Dedifferentiated amniotic fluid mesenchymal stem cell (primary cell): ENCODE results near the gene CCDC136.

ENCODE experiments used
- DNase-seq: peaks from one replicate; pipeline ENCODE4 v3.0.0-alpha.2; 2016; ENCODE audit errors: extremely low spot score

CCDC136 gene

GRCh38 chr7:128844777-128845311, 53.1 kb downstream of the CCDC136 start:
- no peak for DNase-seq

GRCh38 chr7:128845475-128845874, 53.7 kb downstream of the CCDC136 start:
- no peak for DNase-seq

DNA sequence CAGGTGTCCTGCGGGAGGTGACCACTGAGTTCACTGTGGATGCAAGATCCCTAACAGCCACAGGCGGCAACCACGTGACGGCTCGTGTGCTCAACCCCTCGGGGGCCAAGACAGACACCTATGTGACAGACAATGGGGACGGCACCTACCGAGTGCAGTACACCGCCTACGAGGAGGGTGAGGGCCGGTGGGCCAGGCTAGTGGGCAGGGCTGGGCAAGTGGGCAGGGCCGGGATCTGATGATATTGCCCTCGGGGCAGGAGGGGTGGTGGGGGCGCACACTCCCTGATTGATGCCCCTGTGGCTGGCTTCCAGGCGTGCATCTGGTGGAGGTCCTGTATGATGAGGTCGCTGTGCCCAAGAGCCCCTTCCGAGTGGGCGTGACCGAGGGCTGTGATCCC, 54.2 kb downstream of the CCDC136 start:
- DNase-seq, result no peak

- no peak for DNase-seq
Observed at GRCh38 chr7:128846781-128847444, 55.1 kb downstream of the CCDC136 start.

DNA sequence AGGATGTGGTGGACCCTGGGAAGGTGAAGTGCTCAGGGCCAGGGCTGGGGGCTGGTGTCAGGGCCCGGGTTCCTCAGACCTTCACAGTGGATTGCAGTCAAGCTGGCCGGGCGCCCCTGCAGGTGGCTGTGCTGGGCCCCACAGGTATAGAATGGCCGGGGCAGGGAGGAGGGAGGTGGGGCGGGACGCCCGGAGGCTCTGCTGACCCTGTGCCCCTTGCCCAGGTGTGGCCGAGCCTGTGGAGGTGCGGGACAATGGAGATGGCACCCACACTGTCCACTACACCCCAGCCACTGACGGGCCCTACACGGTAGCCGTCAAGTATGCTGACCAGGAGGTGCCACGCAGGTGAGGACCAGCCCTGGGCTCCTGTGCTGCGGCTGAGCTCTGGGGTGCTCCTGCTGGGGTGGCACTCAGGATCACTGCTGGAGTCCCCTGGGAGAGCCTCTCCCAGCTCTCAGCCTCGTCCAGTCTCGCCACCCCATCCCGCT, 56.0 kb downstream of the CCDC136 start:
- no peak for DNase-seq

DNA sequence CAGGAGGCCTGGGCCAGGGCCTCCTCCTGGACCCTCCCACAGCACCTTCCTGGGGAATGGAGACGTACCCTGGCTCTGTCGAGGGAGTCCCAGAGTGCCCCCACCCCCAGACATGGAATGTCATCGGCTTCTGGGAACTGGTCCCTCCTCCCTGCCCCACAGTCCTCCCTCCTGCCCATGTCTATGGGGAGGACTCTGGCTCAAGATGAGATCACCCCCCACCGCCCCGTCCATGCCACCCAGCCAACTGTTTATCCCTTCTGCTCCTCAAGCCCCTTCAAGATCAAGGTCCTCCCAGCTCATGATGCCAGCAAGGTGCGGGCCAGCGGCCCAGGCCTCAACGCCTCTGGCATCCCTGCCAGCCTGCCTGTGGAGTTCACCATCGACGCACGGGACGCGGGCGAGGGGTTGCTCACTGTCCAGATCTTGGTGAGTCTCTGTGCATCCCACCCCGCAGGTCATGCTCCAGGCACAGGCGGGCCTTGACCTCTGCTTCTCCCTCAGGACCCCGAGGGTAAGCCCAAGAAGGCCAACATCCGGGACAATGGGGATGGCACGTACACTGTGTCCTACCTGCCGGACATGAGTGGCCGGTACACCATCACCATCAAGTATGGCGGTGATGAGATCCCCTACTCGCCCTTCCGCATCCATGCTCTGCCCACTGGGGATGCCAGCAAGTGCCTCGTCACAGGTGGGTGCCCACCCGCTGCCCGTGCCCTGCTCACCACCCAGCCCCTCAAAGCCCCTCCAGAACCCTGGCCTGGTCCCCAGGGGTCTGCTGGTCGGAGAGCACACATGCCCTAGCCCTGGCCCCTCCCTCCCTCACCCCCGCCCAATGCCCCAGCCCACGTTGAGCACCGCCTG, 56.8 kb downstream of the CCDC136 start:
- no peak for DNase-seq

- no peak for DNase-seq
Observed at GRCh38 chr7:128849156-128849515, 57.4 kb downstream of the CCDC136 start.

DNA sequence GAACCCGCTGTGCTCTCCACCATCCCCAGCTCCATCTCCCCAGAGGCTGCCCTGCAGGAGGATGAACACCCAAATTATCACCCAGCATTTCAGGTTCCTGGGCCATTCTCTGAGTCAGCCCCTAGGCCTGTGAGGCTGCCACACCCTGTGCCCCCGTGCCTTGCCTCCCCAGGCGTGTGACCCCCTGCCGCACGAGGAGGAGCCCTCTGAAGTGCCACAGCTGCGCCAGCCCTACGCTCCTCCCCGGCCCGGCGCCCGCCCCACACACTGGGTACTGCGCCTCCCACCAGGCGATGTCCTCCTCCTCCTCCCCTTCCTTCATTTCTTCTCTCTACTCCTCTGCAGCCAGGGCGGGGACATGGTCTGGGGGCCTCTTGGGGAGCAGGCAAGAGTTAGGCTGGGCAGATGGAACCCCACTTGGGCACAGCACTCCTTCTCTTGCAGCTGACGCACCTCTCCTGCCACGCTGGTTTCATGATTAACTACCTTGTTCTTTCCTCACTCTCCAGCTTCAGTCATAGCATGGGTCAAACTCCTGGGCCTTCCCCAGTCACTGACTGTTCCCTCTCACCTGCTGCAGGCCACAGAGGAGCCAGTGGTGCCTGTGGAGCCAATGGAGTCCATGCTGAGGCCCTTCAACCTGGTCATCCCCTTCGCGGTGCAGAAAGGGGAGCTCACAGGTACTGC, 58.2 kb downstream of the CCDC136 start:
- DNase-seq, result no peak

DNA sequence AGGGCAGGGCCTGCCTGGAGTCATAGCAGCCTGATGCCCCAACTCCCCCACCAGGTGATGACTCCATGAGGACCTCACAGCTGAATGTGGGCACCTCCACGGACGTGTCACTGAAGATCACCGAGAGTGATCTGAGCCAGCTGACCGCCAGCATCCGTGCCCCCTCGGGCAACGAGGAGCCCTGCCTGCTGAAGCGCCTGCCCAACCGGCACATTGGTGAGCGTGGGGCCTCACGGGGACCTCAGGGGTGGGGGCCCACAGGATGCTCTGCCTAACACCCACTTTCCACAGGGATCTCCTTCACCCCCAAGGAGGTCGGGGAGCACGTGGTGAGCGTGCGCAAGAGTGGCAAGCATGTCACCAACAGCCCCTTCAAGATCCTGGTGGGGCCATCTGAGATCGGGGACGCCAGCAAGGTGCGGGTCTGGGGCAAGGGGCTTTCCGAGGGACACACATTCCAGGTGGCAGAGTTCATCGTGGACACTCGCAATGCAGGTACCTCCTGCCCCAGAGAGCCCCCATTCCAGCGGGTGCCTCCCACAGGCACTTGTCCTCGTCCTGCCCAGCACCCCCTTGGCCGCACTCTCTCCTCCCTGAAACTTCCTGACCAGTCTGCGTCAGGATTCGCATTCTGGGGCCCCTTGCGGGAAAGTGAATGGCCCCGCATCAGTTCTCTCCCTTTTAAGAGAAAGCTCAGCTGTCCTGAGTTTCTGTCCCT, 60.9 kb downstream of the CCDC136 start:
- no peak for DNase-seq

DNA sequence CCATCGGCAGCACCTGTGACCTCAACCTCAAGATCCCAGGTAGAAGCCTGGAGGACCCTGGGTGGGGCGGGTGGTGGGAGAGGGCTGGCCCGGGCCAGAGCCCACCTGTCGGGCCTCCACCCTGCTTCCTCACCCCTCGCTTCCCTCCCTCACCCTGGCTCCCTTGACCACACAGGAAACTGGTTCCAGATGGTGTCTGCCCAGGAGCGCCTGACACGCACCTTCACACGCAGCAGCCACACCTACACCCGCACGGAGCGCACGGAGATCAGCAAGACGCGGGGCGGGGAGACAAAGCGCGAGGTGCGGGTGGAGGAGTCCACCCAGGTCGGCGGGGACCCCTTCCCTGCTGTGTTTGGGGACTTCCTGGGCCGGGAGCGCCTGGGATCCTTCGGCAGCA, 62.0 kb downstream of the CCDC136 start:
- no peak for DNase-seq

- DNase-seq, result no peak
Observed at GRCh38 chr7:128854396-128854795, 62.6 kb downstream of the CCDC136 start.

DNA sequence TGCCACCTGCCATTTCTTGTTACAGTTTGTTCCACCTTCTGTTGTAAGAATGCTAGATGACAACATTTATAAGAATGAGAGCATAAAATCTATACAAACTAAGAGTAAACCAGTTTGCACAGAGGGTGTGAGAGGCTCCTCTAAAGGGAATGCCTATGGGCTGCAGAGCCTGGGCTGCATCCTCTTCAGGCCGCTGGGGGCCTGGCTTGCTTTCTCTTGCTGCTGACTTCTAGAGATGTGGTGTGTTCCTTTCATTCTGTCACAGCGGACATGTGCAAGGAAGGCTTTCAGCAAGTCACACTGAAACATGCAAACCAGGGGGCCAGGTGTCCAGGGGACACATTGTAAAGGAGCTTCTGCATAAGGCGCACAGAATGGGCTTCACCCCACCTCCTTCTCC, 63.8 kb downstream of the CCDC136 start:
- DNase-seq, result no peak

GRCh38 chr7:128856001-128856718, 64.4 kb downstream of the CCDC136 start:
- DNase-seq, result no peak

- DNase-seq, result no peak
Observed at GRCh38 chr7:128858380-128859231, 66.8 kb downstream of the CCDC136 start.

- DNase-seq, result no peak
Observed at GRCh38 chr7:128859232-128860157, 67.7 kb downstream of the CCDC136 start.

- no peak for DNase-seq
Observed at GRCh38 chr7:128860158-128861073, 68.6 kb downstream of the CCDC136 start.

- no peak for DNase-seq
Observed at GRCh38 chr7:128861957-128862570, 70.3 kb downstream of the CCDC136 start.
